H1 (cell line): ENCODE measurements around the gene INAFM1. TPM values are rescaled to one million over a fixed set of nuclear protein-coding genes. Genes with fewer than 3 reads are reported as not detected.

Experiments used
- JUN ChIP-seq: IDR thresholded peaks from 2 replicates; pipeline ENCODE4 v1.6.1; 2011; ENCODE audit warnings: low read depth, mild to moderate bottlenecking, improper control_type of control experiment, low read length
- KDM1A ChIP-seq: fragments of 200-600, 300-600 bp; sonication (generic); IDR thresholded peaks from 2 replicates; pipeline ENCODE4 v1.7.1; 2016; ENCODE audit warnings: mild to moderate bottlenecking, low read length, borderline replicate concordance
- polyA plus RNA-seq, 7 experiments: library from polyadenylated mRNA; depleted of rRNA in 3 of 7; stranded (reverse) in 5 of 7; unstranded in 2 of 7; fragments of >200 nt in 5 of 7; fragments of 200-250 nt in 2 of 7; gene quantifications; 1 replicate in 5 of 7; 2 replicates in 1 of 7; 4 replicates in 1 of 7; pipeline versions ENCODE4 v1.2.1 to v1.2.3, GENCODE V29; 2011 to 2013; ENCODE audit warnings: missing spikeins in 2 of 7, mixed read lengths in 2 of 7
- total RNA-seq: library from RNA; stranded (reverse); fragmentation: NEBNext Ultra II Directional; extraction: Animal tissue kit (Norgen Biotek cat#: 25700); gene quantifications from 2 replicates; pipeline ENCODE4 v1.2.1, GENCODE V29; 2021

Gene INAFM1
- total and polyA plus RNA-seq, 2 of the 8 experiments (the other 6 are each of a cell fraction or from before 2014, with no cell fraction given), result 2.6 to 3.4 TPM

- TF ChIP-seq KDM1A (peak; percentile 53; the same call in 1 of the 2 replicates), JUN (no peak)
Observed at GRCh38 chr19:47239610-47240296, 34.9 kb upstream of the INAFM1 start (continued).
